8988T (cell line): Measurements from ENCODE around the gene MIB1.
"Not testable (repeated sequence)": the region's sequence is repeated elsewhere in the genome, so short reads cannot be mapped to it uniquely, and the experiment has no call there.

Experiments
- DNase-seq: peaks from one replicate; pipeline ENCODE4 v3.0.0; 2011

The MIB1 gene

DNA sequence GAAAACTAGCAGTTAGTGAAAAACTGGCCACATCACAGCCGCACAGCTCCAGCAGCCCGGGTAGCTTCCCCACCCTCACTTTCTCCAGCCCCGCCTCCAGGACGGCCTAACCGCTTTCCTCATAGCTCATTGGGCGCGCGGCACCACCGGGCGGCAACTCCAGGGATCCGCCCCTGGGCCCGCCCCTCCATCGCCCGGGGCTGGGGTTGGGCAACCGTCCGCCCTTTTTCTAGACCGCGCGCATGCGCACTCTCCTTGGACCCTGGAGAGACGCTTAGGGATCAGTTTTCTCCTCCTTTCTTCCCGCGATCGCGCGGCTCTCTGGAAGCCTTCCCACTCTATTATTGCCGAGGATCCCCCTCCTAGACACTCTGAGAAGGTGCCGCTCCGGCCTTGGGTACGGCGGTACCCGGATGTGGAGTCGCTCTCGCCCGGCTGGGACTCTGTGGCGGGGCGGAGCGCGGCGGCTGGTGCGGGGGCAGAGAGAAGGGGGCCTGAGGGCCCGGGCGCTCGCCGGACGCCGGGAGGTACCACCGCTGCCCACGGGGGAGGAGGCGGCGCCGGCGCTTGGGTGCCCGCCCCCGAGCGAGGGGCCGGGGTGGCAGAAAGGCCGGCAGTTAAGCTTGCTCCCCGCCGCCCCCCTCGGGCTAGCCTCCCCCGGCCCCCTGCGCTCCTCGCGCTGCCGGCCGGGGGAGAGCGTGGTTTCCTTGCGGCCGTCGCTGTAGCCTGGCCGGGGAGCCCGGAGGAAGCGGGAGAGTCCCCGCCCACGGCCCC, at the start of gene MIB1:
MIB1 (plus strand) TSS at position 255 of the 774 bp plus-strand sequence. CDS start 792 bp downstream, outside the sequence.
- DNase-seq: peak; percentile 73

GRCh38 chr18:21693322-21693721, 47.3 kb upstream of the MIB1 start:
- no peak for DNase-seq

- no peak for DNase-seq
Measured at GRCh38 chr18:21700528-21701075, 40.0 kb upstream of the MIB1 start.

DNA sequence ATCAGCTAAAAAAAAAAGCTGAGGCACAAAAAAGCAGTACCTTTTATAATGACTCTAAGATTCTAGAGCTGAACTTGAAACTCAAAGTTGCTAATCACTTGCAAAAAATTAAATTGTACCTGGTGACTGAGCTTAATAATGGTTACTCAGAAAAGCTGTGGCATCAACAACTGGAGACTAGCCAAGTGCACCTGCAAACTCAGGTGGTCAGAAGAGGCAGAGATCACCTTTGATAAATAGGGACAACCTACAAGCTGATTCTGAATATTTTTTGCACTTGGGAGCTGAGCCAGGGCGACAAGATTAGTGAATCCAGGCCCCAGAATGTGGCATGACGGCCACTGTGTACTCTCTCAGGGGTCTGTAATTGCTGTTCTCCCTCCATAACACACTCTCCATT, 39.0 kb upstream of the MIB1 start:
- no peak for DNase-seq

- no peak for DNase-seq
Measured at GRCh38 chr18:21702602-21703001, 38.0 kb upstream of the MIB1 start.

DNA sequence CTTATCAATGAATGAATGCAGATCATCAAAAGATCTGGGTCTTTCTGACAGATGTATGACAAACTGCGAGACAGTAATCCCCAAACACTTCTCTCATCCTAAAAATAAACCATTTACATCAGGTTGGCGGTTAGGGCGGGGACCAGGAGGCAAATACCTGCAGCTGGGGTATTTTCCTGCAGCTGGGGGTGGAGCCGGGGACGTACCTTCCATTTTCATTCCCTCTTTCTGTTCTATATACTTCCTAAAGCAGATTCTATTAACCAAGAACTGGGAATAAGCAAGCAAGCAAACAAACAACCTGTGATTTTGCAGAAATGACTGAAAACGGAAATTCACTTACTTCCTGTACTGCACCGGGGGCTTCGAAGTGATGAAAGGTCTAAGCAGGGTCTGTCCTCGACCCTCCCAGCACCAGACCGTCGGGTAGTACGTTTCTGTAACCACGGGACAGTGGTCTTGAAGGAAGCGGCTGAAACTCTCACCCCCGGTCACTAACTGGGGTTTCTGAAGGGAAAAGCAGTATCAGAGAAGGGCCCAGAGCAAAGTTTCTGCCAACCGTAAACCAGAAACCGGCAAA, 37.3 kb upstream of the MIB1 start:
- no peak for DNase-seq

GRCh38 chr18:21704603-21705364, 35.8 kb upstream of the MIB1 start, which contains the start of gene ABHD3:
Gene ABHD3 (minus strand): TSS chr18:21704774. CDS start chr18:21704665, 109 bp downstream.
- DNase-seq: peak; percentile 94

- DNase-seq: no peak
Measured at GRCh38 chr18:21706386-21706865, 34.2 kb upstream of the MIB1 start.

DNA sequence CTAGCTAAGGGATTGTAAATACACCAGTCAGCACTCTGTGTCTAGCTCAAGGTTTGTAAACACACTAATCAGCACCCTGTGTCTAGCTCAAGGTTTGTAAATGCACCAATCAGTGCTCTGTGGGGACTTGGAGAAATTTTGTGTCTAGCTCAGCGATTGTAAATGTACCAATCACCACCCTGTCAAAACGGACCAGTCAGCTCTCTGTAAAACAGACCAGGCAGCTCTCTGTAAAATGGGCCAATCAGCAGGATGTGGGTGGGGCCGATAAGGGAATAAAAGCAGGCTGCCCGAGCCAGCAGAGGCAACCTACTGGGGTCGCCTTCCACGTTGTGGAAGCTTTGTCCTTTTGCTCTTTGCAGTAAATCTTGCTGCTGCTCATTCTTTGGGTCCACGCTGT, 33.5 kb upstream of the MIB1 start:
- not testable (repeated sequence) for DNase-seq

GRCh38 chr18:21714474-21714873, 26.1 kb upstream of the MIB1 start:
- no peak for DNase-seq

DNA sequence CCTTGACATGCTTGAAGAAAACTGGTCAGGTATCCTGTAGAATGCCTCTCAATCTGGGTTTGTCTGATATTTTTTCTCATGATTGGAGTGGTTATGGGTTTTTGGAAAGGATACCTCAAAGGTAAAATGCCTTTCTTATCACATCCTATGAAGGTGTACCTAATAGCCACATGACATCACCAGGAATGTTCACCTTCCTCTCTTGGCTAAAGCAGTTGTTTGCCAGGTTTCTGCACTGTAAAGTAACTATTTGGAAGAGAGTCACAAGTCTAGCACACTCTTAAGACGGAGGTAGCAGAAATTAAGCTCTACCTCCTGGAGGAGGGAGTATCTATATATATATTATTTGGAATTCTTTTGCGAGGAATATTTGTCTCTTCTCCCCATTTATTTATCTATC, 17.9 kb upstream of the MIB1 start:
- no peak for DNase-seq

GRCh38 chr18:21725201-21725600, 15.4 kb upstream of the MIB1 start:
- DNase-seq: no peak

DNA sequence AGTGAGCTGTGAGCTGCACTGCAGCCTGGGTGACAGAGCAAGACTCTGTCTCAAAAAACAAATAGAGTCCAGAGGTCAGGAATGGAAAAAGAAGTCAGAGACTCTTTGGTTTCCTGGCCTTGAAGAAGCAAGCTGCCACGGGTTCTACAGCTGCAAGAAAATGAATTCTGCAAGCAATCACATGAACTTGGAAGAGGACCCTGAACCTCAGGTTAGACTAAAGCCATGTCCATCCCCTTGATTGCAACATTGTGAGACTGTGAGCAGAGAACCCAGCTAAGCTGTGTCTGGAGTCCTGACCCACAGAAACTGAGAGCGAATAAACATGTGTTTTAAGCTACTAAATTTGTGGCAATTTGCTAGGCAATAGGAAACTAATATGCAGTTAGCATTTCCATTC, 12.9 kb upstream of the MIB1 start:
- DNase-seq: no peak

DNA sequence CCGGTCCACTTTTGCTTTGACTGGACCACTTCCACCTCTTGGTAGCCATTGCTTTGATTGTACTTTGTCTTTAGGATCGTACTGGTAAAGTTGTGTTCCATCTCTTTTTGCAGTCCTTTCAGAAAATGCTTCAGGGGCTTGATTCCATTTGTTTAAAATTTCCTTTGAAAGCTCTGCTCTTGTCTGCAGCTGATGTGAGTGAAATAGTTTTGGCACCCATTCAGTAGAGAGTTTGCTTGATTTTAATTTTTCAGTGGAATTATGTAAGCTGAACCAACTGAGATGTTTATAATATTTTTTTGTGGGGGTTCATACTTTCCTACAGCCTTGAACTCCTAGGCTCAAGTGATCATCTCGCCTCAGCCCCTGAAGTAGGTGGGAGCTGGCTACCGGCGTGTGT, 7.6 kb upstream of the MIB1 start:
- DNase-seq: no peak

DNA sequence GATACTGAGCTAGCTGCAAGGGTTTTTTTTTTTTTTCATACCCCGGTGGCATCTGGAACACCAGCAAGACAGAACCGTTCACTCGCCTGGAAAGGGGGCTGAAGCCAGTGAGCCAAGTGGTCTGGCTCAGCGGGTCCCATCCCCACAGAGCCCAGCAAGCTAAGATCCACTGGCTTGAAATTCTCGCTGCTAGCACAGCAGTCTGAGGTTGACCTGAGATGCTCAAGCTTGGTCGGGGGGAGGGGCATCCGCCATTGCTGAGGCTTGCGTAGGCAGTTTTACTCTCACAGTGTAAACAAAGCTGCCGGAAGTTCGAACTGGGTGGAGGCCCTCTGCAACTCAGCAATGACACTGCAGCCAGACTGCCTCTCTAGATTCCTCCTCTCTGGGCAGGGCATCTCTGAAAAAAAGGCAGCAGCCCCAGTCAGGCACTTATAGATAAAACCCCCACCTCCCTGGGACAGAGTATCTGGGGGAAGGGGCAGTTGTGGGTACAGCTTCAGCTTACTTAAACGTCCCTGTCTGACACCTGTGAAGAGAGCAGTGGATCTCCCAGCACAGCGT, 5.1 kb upstream of the MIB1 start:
- DNase-seq: no peak

- not testable (repeated sequence) for DNase-seq
Measured at GRCh38 chr18:21736926-21737325, 3.7 kb upstream of the MIB1 start.

DNA sequence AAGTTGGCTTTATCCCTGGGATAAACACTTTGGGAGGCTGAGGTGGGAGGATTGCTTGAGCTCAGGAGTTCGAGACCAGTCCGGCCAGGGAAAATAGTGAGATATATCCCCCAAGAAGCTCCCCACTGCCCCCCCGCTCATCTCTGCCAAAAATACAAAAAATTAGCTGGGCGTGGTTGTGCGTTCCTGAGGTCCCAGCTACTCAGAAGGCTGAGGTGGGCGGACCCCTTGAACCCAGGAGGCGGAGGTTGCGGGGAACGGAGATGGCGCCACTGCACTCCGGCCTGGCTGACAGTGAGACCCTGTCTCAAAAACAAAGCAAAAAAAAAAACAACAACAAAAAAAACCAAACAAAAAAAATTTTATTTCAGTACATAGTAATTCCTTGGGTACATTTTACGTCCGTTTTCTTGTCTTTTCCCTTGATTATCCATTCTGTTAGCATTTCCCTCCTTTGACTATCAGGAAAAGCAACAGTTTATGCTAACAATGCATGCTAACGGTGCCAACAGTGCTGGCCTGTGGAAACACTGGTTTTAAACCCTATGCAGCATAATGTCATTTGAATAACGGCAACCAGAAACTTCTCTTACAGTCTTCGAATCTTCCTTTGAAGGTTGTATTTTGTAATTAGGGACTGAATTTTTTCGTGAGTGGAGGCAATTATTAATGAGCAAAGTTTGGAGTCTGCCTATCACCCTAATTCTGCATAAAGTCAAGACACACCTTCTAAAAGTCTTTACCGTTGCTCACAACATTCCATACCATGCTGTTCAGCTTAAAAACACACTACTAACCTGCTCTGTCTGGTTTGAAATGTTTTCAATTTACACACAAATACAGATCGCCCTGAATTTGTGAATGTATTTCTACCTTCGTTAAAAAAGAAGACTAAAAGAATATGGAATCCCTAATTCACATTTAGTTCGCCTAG, 721 bp upstream of the MIB1 start:
- DNase-seq: no peak

DNA sequence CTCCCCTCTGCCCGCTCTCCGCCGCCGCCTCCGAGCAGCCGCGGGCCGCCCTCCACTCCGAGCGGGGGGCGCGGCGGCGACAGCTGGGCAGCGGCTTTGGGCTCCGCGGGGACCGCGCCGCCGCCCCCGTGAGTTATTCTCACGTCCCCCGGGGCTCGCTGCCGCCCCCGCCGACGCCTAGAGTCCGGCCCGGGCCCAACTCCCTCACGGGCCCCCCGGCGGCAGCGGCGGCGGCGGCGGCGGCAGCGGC, 645 bp downstream of the MIB1 start:
- DNase-seq: no peak

- no peak for DNase-seq
Measured at GRCh38 chr18:21741562-21742314, 1.1 kb downstream of the MIB1 start.

DNA sequence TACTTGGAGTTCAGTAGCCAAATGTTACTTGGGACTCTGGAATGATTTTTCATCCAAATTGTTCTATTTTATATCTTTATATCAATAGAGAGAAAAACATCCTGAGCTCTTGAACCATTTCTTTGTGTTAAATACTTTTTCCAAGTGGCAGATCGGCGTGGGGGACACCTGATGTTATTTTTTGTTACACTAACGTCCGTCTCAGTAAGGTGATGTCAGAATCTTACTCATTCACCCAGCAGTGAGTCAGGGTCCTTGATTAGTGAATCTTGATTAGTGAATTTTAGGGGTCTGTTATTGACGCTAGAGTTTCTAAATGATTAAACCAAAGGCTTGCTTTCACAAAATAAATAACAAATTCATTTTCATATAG, 1.7 kb downstream of the MIB1 start:
- DNase-seq: no peak

GRCh38 chr18:21743166-21743832, 2.7 kb downstream of the MIB1 start:
- no peak for DNase-seq
